Nephron progenitor cell (in vitro differentiated cells): ENCODE results near the gene TRPV4.
"Not testable (repeated sequence)": the region's sequence is repeated elsewhere in the genome, so short reads cannot be mapped to it uniquely, and the experiment has no call there.

Experiments
- DNase-seq: peaks from one replicate; pipeline ENCODE4 v3.0.0; 2021
- H3K27ac Mint-ChIP-seq: 2 replicates; pipeline ENCODE4 v1.8.0; 2021; ENCODE audit warnings: mild to moderate bottlenecking, moderate library complexity, mixed read lengths
- H3K27me3 Mint-ChIP-seq: 2 replicates; pipeline ENCODE4 v1.8.0; 2021; ENCODE audit warnings: mild to moderate bottlenecking, low read depth, mixed read lengths; ENCODE audit not compliant: poor library complexity
- H3K36me3 Mint-ChIP-seq: 2 replicates; pipeline ENCODE4 v1.8.0; 2021; ENCODE audit warnings: low read depth, mixed read lengths
- H3K4me1 Mint-ChIP-seq: 2 replicates; pipeline ENCODE4 v1.8.0; 2021; ENCODE audit warnings: mixed read lengths
- H3K4me3 Mint-ChIP-seq: 2 replicates; pipeline ENCODE4 v1.8.0; 2021; ENCODE audit warnings: mild to moderate bottlenecking, moderate library complexity, mixed read lengths
- H3K9me3 Mint-ChIP-seq: 2 replicates; pipeline ENCODE4 v1.8.0; 2021; ENCODE audit warnings: mild to moderate bottlenecking, moderate library complexity, mixed read lengths
- TF ChIP-seq, protein P1 (sequence below): fragments of 200-600 bp; sonication (generic); IDR thresholded peaks from 2 replicates; pipeline ENCODE4 v1.5.0; 2021; ENCODE audit warnings: antibody characterized with exemption

TRPV4 gene

DNA sequence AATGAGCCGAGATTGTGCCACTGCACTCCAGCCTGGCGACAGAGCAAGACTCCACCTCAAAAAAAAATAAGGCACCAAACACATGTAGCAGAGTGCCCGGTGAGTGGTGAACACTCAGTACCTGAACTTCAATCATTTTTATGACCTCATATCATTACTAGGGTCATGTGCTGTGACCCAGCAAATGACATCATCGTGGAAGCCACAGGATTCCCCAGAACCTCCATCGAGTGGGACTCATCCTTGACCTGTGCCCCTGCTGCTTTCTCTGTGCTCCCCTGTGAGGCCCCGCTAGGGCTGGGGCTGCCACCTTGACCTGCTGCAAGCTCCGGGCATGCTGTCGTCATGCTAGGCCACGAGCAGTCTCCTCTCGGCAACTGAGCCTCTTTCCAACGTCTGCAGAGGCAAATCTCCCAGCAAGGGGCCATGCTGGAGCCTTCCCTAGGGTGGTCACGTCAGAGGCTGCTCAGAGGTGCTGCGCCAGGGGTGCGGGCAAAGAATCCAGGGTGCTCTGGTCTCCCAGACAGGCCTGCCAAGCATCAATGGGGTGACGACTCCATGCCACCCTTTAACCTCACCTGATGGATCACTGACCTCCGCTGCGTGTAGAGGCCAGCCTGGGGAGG is 28.6 kb upstream of the TRPV4 start:
- DNase-seq: peak; percentile 18
- no peaks in the 10 kb centered on the region for H3K9me3 Mint-ChIP-seq

DNA sequence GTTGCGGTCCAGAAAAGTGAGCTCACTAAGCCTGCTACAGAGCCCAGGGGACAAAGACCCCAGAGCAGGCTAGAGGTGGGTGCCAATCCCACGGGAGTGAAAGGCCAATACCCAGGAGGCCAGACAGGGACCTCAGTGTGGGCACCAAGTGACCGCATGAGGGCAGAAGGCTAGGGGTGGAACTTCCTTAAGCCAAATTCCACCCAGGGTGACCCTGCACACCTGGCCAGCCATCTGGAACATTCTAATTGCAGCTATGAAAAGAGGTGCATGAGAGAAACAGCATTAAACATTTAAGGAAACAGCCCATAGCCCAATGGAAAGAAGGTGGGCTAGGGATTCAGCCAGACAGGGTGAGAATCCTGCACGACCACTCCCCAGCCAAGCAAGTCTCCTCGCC is 27.8 kb upstream of the TRPV4 start:
- TF ChIP-seq, protein P1, sequence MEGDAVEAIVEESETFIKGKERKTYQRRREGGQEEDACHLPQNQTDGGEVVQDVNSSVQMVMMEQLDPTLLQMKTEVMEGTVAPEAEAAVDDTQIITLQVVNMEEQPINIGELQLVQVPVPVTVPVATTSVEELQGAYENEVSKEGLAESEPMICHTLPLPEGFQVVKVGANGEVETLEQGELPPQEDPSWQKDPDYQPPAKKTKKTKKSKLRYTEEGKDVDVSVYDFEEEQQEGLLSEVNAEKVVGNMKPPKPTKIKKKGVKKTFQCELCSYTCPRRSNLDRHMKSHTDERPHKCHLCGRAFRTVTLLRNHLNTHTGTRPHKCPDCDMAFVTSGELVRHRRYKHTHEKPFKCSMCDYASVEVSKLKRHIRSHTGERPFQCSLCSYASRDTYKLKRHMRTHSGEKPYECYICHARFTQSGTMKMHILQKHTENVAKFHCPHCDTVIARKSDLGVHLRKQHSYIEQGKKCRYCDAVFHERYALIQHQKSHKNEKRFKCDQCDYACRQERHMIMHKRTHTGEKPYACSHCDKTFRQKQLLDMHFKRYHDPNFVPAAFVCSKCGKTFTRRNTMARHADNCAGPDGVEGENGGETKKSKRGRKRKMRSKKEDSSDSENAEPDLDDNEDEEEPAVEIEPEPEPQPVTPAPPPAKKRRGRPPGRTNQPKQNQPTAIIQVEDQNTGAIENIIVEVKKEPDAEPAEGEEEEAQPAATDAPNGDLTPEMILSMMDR: no peak
- no peaks in the 10 kb centered on the region for H3K9me3 Mint-ChIP-seq
- peaks cover 10% of the 10 kb centered on the region for H3K36me3 Mint-ChIP-seq
- peaks cover 43% of the 10 kb centered on the region for H3K4me1 Mint-ChIP-seq
- peaks cover 5% of the 10 kb centered on the region for H3K27me3 Mint-ChIP-seq
- no peak overlapping the region for H3K27ac Mint-ChIP-seq
- DNase-seq: no peak
- H3K4me3 Mint-ChIP-seq: no peak overlapping the region

More for the DNA sequence above, 28.6 kb upstream of the TRPV4 start:
- TF ChIP-seq, protein P1: no peak
- H3K36me3 Mint-ChIP-seq: peaks cover 10% of the 10 kb centered on the region
- H3K4me3 Mint-ChIP-seq: no peak overlapping the region
- peaks cover 5% of the 10 kb centered on the region for H3K27me3 Mint-ChIP-seq
- peaks cover 43% of the 10 kb centered on the region for H3K4me1 Mint-ChIP-seq
- H3K27ac Mint-ChIP-seq: no peak overlapping the region

DNA sequence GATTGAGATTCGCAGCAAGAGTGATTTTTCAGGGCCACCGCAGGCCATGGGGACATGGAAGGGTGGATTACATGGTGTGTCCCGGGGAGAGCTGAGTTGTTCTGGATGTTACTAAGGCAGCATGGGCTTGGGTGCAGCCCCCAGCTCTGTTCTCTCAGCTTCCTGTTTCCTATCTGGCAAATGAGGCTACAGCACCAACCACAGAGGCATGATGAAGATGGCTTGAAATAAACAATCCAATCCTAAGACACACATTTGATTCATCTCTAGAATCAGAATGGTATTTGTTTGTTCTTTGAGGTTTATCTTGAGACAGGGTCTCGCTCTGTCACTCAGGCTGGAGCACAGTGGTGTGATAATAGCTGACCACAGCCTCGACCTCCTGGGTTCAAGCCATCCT is 25.6 kb upstream of the TRPV4 start:
- TF ChIP-seq, protein P1: no peak
- Mint-ChIP-seq H3K4me1 (peaks cover 28% of the 10 kb centered on the region), H3K36me3 (peaks cover 10% of the 10 kb centered on the region), H3K27me3 (peaks cover 5% of the 10 kb centered on the region), H3K27ac (peak overlapping the region; percentile 81), H3K4me3 (no peak overlapping the region), H3K9me3 (no peaks in the 10 kb centered on the region)
- no peak for DNase-seq

DNA sequence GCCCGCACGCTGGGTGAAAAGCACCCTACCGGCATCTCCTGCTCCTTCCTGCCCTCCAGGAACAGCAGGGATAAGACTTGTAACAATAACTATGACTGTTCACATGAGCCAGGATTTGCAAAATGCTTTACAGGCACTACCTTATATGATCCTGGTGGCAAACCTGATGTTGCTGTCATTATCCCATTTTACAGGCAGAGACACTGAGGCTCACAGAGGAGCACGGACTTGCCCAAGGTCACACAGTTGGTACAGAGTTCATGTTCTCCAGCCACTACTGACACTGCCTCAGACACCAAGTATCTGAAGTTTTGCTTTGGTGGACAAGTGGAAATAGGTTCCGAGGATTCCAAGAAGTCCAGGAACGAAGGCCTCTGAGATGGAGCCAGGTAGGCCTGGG is 24.5 kb upstream of the TRPV4 start:
- peaks cover 5% of the 10 kb centered on the region for H3K27me3 Mint-ChIP-seq
- peaks cover 21% of the 10 kb centered on the region for H3K4me1 Mint-ChIP-seq
- H3K9me3 Mint-ChIP-seq: no peaks in the 10 kb centered on the region
- TF ChIP-seq, protein P1: no peak
- H3K27ac Mint-ChIP-seq: no peak overlapping the region
- no peak for DNase-seq
- H3K36me3 Mint-ChIP-seq: peaks cover 10% of the 10 kb centered on the region
- H3K4me3 Mint-ChIP-seq: no peak overlapping the region

DNA sequence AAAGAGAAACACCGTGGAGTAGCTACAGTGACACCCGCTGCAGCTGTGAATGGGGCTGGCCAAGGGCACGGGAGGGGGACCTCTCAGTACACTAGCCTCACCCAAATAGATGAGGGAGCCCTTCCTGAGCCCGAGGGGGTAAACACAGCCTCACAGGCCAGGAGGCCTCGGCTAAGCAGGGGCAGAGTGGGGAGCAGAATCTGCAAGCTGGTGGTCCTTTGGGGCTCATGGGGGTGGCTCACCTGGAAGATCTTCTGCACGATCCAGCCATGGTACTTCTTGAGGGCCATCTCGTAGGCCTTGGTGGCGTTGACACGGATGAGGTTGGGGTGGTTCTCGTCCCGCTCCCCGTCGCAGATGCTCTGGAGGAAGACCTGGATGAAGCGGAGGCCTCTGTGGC is 22.2 kb upstream of the TRPV4 start:
- DNase-seq: no peak
- Mint-ChIP-seq H3K4me3 (no peak overlapping the region), H3K27ac (no peak overlapping the region), H3K36me3 (peaks cover 15% of the 10 kb centered on the region), H3K4me1 (peaks cover 5% of the 10 kb centered on the region), H3K9me3 (no peaks in the 10 kb centered on the region), H3K27me3 (peaks cover 5% of the 10 kb centered on the region)
- TF ChIP-seq, protein P1: no peak

DNA sequence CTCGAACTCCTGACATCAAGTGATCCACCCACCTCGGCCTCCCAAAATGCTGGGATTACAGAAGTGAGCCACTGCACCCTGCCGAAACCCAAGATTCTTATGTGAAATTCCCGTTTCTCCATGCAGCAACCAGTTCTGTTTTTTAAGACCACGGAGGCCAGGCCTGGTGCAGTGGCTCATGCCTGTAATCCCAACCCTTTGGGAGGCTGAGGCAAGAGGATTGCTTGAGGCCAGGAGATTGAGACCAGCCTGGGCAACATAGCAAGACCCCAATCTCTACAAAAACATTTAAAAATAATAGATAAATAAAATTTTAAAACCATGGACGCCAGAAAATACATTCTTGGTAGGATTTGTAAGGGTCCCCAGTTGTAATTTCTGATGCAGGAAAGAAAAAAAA is 17.3 kb upstream of the TRPV4 start:
- not testable (repeated sequence) for H3K27me3 Mint-ChIP-seq, H3K4me1 Mint-ChIP-seq, H3K27ac Mint-ChIP-seq, H3K36me3 Mint-ChIP-seq, H3K9me3 Mint-ChIP-seq, H3K4me3 Mint-ChIP-seq, DNase-seq
